GM19043 (cell line): ENCODE results near the gene DTX3.
"Not testable (repeated sequence)": the region's sequence is repeated elsewhere in the genome, so short reads cannot be mapped to it uniquely, and the experiment has no call there.

Experiments
- ATAC-seq: cut with Tn5 transposase; IDR thresholded peaks from one replicate; pipeline ENCODE4 v1.9.1; 2021; ENCODE audit warnings: low read depth; ENCODE audit not compliant: unreplicated experiment

DTX3 gene

GRCh38 chr12:57618431-57618830 lies 13.8 kb downstream of the DTX3 start:
- ATAC-seq, result not testable (repeated sequence)

GRCh38 chr12:57618966-57619433 lies 14.4 kb downstream of the DTX3 start:
- no peak for ATAC-seq

DNA sequence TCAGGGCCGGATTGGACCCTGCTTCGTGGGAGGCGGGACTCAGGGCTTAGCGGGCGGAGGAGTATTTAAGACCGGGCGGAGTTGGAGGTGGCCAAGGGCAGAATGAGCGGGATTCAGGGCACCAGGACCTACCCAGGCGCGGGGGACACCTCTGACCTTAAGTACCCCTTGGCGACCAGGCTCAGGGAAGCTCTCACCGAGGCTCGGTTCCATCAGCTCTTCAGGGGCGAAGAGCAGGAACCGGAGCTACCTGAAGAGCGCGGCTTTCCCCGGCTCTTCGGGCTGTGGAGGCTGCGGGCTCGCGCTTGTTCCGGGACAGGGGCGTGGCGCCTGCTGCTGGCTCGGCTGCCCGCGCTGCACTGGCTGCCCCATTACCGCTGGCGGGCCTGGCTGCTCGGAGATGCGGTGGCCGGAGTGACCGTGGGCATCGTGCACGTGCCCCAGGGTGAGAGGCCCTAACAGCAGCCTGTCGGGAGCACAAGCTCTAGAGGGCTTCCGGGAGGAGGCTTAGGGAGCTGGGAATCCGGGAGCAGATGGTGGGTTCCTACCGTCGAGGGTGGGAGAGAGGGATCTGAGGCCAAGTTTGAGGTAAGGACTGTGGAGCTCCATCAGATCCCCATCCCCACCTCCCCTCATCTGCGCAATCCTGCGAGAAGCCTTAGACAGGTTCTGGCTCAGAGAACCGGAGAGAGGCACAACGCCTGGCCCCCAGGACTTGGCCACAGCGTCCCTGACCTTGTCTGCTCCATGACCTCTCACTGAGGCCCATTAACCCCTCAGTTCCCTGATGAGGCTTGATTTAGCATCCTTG lies 15.0 kb downstream of the DTX3 start:
- ATAC-seq, result no peak

- no peak for ATAC-seq
These were observed 15.8 kb downstream of the DTX3 start for GRCh38 chr12:57620245-57620935.

GRCh38 chr12:57620936-57621496 lies 16.4 kb downstream of the DTX3 start:
- no peak for ATAC-seq

DNA sequence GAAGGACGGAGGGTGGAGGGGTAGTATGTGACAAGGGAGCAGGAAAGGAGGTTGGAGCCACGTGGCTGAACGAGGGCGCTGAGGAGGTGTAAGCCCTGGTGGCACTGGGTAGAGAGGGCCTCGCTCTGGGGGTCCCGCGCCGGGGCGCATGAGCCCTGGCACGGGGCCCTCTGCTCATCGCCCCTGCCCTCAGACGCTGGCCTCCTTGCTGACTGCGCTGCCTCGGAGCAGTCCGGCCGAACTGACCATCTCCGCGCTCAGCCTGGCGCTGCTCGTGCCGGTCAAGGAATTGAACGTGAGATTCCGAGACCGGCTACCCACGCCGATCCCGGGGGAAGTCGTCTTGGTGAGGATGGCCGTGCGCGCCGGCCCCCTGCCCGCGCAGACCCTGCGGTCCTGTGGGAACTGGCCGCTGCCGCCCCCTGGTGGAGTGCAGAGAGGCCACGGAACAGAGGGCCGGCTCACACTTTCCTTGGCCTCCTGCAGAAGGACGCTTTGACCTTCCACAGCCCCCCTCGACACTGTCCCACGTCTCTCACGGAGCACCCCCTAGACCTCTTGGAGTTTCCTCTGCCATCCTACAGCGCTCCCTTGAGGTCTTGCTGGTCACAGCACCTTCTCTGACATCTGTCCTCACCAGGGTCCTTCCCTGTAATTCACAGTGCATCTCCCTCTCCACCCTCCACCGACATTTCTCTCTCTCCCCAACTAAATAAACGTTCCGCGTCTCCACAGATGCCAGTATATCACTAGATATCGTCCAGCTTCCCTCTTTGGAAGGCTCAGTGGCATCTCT lies 17.1 kb downstream of the DTX3 start:
- peak; percentile 62 for ATAC-seq

DNA sequence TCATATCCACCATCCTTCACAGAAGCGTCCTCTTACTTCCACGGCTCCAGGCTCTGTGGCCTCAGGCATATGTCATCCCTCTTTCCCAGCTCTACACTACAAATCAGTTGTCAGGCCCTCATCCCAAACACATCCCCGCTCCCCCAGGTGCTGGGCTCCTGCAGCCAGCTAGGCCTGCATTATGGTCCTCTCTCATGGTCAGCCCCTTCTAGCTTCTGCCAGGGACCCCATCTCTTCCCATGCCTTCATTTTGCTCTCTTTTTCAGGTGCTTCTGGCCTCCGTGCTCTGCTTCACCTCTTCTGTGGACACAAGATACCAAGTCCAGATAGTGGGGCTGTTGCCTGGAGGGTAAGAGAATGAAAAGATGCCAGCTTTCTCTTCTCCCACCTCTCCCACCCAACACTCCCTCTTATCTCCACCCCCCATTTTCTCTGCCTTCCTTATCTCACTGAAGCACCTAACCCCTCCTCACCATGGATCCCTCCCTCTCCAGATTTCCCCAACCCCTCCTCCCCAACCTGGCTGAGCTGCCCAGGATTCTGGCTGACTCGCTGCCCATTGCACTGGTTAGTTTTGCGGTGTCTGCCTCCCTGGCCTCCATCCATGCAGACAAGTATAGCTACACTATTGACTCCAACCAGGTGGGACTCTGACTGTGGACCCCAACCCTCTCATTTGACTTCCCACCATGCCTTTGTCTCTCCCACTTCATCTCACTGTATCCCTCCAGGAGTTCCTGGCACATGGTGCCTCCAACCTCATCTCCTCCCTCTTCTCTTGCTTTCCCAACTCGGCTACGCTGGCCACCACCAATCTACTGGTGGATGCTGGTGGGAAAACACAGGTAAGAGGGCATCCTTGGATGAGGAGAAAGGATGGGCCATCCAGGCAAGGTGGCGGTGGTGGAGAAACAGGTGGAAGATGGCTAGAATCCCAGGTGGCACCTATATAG lies 17.9 kb downstream of the DTX3 start:
- ATAC-seq, result no peak

- ATAC-seq, result no peak
These were observed 18.8 kb downstream of the DTX3 start for GRCh38 chr12:57623385-57623784.

GRCh38 chr12:57623811-57624390 lies 19.3 kb downstream of the DTX3 start:
- no peak for ATAC-seq

GRCh38 chr12:57624441-57625220 lies 20.0 kb downstream of the DTX3 start:
- no peak for ATAC-seq

DNA sequence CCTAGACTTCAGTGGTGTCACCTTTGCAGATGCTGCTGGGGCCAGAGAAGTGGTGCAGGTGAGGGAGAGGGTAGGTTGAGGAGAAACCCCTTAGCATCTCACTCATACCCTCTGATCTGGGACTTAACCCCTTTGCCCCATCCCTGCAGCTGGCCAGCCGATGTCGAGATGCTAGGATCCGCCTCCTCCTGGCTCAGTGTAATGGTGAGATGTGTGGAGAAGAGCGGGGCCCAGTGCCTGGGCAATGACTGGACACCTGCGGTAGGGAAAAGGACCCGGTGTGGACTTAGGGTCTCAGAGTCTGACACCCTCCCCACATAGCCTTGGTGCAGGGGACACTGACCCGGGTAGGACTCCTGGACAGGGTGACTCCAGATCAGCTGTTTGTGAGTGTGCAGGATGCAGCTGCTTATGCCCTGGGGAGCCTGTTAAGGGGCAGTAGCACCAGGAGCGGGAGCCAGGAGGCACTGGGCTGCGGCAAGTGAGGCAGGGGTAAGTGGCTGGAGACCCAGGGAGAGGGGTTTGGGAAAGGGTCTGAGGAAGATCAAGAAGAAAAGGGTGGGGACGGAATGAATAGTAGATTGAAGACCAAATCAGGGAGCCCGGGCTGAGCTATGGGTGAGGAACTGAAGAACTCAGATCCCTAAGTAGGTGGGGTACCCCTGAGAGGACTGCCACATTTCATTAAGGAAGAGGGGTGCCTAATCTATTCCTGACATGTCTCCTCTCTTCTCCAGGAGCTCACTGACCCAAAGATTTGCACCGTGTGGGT lies 20.8 kb downstream of the DTX3 start:
- ATAC-seq, result no peak

- ATAC-seq, result no peak
These were observed 21.7 kb downstream of the DTX3 start for GRCh38 chr12:57626111-57626920.

GRCh38 chr12:57626921-57627445 lies 22.4 kb downstream of the DTX3 start:
- no peak for ATAC-seq

- no peak for ATAC-seq
These were observed 23.1 kb downstream of the DTX3 start for GRCh38 chr12:57627501-57628279.

DNA sequence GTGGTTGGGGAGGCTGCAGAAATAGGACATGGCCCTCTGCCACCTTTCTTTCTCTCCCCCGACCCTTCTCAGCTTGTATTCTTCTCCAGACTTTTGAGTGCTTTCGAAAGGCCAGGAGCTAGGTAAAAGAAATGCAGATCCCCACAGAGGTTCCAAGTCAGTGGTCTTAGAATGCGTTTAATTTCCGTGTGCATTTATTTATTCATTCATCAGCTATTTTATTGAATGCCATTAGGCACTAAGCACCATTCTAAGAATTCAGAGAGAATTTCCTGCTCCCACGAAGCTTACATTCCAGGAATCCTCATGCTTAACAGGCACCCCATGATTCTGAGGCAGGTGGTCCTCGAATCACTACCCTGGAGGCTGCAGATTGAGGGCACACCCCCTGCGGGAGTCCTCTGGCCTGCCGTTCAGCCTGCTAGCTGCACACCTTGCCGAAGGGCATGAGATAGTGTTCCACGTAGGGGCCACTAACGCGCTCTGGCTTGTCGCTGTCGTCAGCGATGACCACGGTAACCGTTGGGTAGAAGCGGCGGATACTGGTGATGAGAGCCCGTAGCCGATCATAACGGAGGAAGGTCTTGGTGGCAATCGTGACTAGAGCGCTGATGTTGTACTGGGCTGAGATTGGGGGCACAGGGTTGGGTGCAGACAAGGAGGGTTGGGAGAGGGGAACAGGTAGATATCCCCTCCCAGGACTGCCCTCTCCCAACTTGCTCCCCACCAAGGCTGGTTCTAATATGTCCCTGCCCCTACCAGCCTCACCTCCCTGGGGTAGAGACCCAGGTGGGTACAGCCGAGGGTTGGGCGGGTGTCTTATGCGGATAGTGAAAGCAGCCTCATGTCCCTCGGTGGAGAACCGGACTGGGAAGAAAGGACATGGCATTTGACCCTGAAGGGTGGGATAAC lies 23.9 kb downstream of the DTX3 start:
- ATAC-seq, result no peak
